ENCODE data around the gene PTPRJ. TPM values are rescaled to one million over a fixed set of nuclear protein-coding genes. Genes with fewer than 3 reads are reported as not detected.

PTPRJ gene
- total and polyA plus RNA-seq, 2 donors (not counting 1 experiment from before 2014, with no cell fraction given) = 5.3 to 5.8 TPM

- H3K79me2 ChIP-seq (ENCODE audit: control insufficient read depth, insufficient read depth, low read length) = no peaks in the 10 kb centered on the region
- H3K9ac ChIP-seq (ENCODE audit: insufficient read depth, low read length) = no peak overlapping the region
- no peaks in the 10 kb centered on the region for H4K20me1 ChIP-seq (ENCODE audit: control insufficient read depth, extremely low read depth, insufficient read depth, low read length)
- H3K27ac ChIP-seq (ENCODE audit: insufficient read depth, low read length) = no peak overlapping the region
- H3K27me3 ChIP-seq (ENCODE audit: control insufficient read depth, insufficient read depth, low read length) = no peaks in the 10 kb centered on the region
- no peaks in the 10 kb centered on the region for H3K36me3 ChIP-seq (ENCODE audit: control insufficient read depth, insufficient read depth, low read length)
- no peak overlapping the region for H3K4me2 ChIP-seq (ENCODE audit: extremely low read depth, insufficient read depth, low read length)
- DNase-seq (ENCODE audit: low read depth in 2 of 2) = no peak
- no peak overlapping the region for H3K4me3 ChIP-seq (replicated peaks in 1 of 4; ENCODE audit: control extremely low read depth in 1 of 4, insufficient read depth in 1 of 4, low read depth in 3 of 4, low read length in 4 of 4)
- peaks cover 14% of the 10 kb centered on the region for H3K4me1 ChIP-seq (ENCODE audit: control insufficient read depth, extremely low read depth, insufficient read depth, low read length)
- H3K9me3 ChIP-seq (ENCODE audit: control insufficient read depth, insufficient read depth, low read depth, low read length) = no peaks in the 10 kb centered on the region
- TF ChIP-seq EZH2 (IDR thresholded peaks at IDR 0.05; ENCODE audit: low read length, missing control alignments) (no peak), CTCF (conservative IDR thresholded peaks at IDR 0.05 in 1 of 2, IDR thresholded peaks at IDR 0.05 in 1 of 2; ENCODE audit: low read depth in 1 of 2, low read length in 2 of 2) (no peak)
- H2AFZ ChIP-seq (ENCODE audit: low read length) = no peak overlapping the region
Measured at GRCh38 chr11:48058064-48058463, 77.7 kb downstream of the PTPRJ start.

GRCh38 chr11:48058788-48059187 is 78.4 kb downstream of the PTPRJ start:
- peaks cover 16% of the 10 kb centered on the region for H3K4me1 ChIP-seq (ENCODE audit: control insufficient read depth, extremely low read depth, insufficient read depth, low read length)
- H3K9me3 ChIP-seq (ENCODE audit: control insufficient read depth, insufficient read depth, low read depth, low read length) = no peaks in the 10 kb centered on the region
- no peak for DNase-seq (ENCODE audit: low read depth in 2 of 2)
- H3K36me3 ChIP-seq (ENCODE audit: control insufficient read depth, insufficient read depth, low read length) = no peaks in the 10 kb centered on the region
- H3K27ac ChIP-seq (ENCODE audit: insufficient read depth, low read length) = no peak overlapping the region
- no peak overlapping the region for H2AFZ ChIP-seq (ENCODE audit: low read length)
- no peak overlapping the region for H3K4me3 ChIP-seq (replicated peaks in 1 of 4; ENCODE audit: control extremely low read depth in 1 of 4, insufficient read depth in 1 of 4, low read depth in 3 of 4, low read length in 4 of 4)
- H3K27me3 ChIP-seq (ENCODE audit: control insufficient read depth, insufficient read depth, low read length) = no peaks in the 10 kb centered on the region
- no peak overlapping the region for H3K9ac ChIP-seq (ENCODE audit: insufficient read depth, low read length)
- H4K20me1 ChIP-seq (ENCODE audit: control insufficient read depth, extremely low read depth, insufficient read depth, low read length) = no peaks in the 10 kb centered on the region
- H3K4me2 ChIP-seq (ENCODE audit: extremely low read depth, insufficient read depth, low read length) = no peak overlapping the region
- TF ChIP-seq CTCF (conservative IDR thresholded peaks at IDR 0.05 in 1 of 2, IDR thresholded peaks at IDR 0.05 in 1 of 2; ENCODE audit: low read depth in 1 of 2, low read length in 2 of 2) (no peak), EZH2 (IDR thresholded peaks at IDR 0.05; ENCODE audit: low read length, missing control alignments) (no peak)
- no peaks in the 10 kb centered on the region for H3K79me2 ChIP-seq (ENCODE audit: control insufficient read depth, insufficient read depth, low read length)

- Histone ChIP-seq H3K4me2 (ENCODE audit: extremely low read depth, insufficient read depth, low read length) (no peak overlapping the region), H3K27me3 (ENCODE audit: control insufficient read depth, insufficient read depth, low read length) (no peaks in the 10 kb centered on the region), H3K79me2 (ENCODE audit: control insufficient read depth, insufficient read depth, low read length) (no peaks in the 10 kb centered on the region), H4K20me1 (ENCODE audit: control insufficient read depth, extremely low read depth, insufficient read depth, low read length) (no peaks in the 10 kb centered on the region), H2AFZ (ENCODE audit: low read length) (no peak overlapping the region), H3K9ac (ENCODE audit: insufficient read depth, low read length) (no peak overlapping the region), H3K27ac (ENCODE audit: insufficient read depth, low read length) (no peak overlapping the region), H3K4me1 (ENCODE audit: control insufficient read depth, extremely low read depth, insufficient read depth, low read length) (peaks cover 16% of the 10 kb centered on the region), H3K36me3 (ENCODE audit: control insufficient read depth, insufficient read depth, low read length) (no peaks in the 10 kb centered on the region), H3K9me3 (ENCODE audit: control insufficient read depth, insufficient read depth, low read depth, low read length) (no peaks in the 10 kb centered on the region), H3K4me3 (replicated peaks in 1 of 4; ENCODE audit: control extremely low read depth in 1 of 4, insufficient read depth in 1 of 4, low read depth in 3 of 4, low read length in 4 of 4) (no peak overlapping the region)
- no peak for DNase-seq (ENCODE audit: low read depth in 2 of 2)
- no peak for TF ChIP-seq EZH2 (IDR thresholded peaks at IDR 0.05; ENCODE audit: low read length, missing control alignments)
- no peak for TF ChIP-seq CTCF (conservative IDR thresholded peaks at IDR 0.05 in 1 of 2, IDR thresholded peaks at IDR 0.05 in 1 of 2; ENCODE audit: low read depth in 1 of 2, low read length in 2 of 2)
Measured at GRCh38 chr11:48062649-48063048, 82.3 kb downstream of the PTPRJ start.
